Gastrocnemius medialis (tissue), 4 donors: ENCODE measurements around the gene B4GALNT2. TPM values are rescaled to one million over a fixed set of nuclear protein-coding genes. Genes with fewer than 3 reads are reported as not detected.
"Not testable (repeated sequence)": the region's sequence is repeated elsewhere in the genome, so short reads cannot be mapped to it uniquely, and the experiment has no call there.

ENCODE experiments used
- ATAC-seq, 2 donors: fragments of 150-250 bp; one replicate each; pipeline ENCODE4 v1.9.1; 2016
- DNase-seq, 2 donors: peaks; one replicate each; pipeline ENCODE4 v3.0.0-alpha.2; 2019
- H3K27ac ChIP-seq, 4 donors: fragments of 200-600 bp; sonication (generic); 1 replicate in 1 of 4; 2 replicates in 3 of 4; pipeline ENCODE4 v1.5.1; 2016 to 2018; ENCODE audit warnings: mild to moderate bottlenecking in 2 of 4, moderate library complexity in 1 of 4
- H3K27me3 ChIP-seq, 3 donors: fragments of 200-600 bp; sonication (generic) in 2 of 3; 1 replicate in 1 of 3; 2 replicates in 2 of 3; pipeline versions ENCODE4 v1.5.1 to v1.6.0; 2016 to 2019; ENCODE audit warnings: mild to moderate bottlenecking in 1 of 3, moderate library complexity in 1 of 3
- H3K36me3 ChIP-seq, 2 donors: fragments of 200-600 bp; sonication (generic) in 1 of 2; one replicate each; pipeline ENCODE4 v1.5.1; 2017 to 2018
- H3K4me1 ChIP-seq, 2 donors: fragments of 200-600 bp; sonication (generic) in 1 of 2; one replicate each; pipeline ENCODE4 v1.5.1; 2016 to 2017; ENCODE audit warnings: mild to moderate bottlenecking in 2 of 2
- H3K4me3 ChIP-seq, 4 donors: fragments of 200-600 bp; sonication (generic) in 3 of 4; 1 replicate in 1 of 4; 2 replicates in 3 of 4; pipeline ENCODE4 v1.5.1; 2016 to 2019; ENCODE audit warnings: mild to moderate bottlenecking in 2 of 4
- H3K9me3 ChIP-seq, 3 donors: fragments of 200-600 bp; sonication (generic) in 2 of 3; 1 replicate in 1 of 3; 2 replicates in 2 of 3; pipeline ENCODE4 v1.5.1; 2016 to 2019
- POLR2A ChIP-seq, 2 donors: fragments of 450-650 bp; IDR thresholded peaks; one replicate each; pipeline ENCODE4 v1.6.1; 2017; ENCODE audit warnings: antibody characterized with exemption in 2 of 2, mild to moderate bottlenecking in 2 of 2, moderate library complexity in 2 of 2
- in situ Hi-C, 4 donors: fragments of 200-750 bp; cut with MboI; loops; one replicate each; pipeline versions ENCODE4 v1.15.0 to v1.8.0; 2017; ENCODE audit warnings: low sequenced_read_pairs in 4 of 4
- intact Hi-C: fragments of 100-400 bp; cut with DNase I; formaldehyde crosslinking; loops from one replicate; pipeline ENCODE4 v1.15.1; 2023; ENCODE audit warnings: low total_unique reads
- total RNA-seq, 4 donors: library from RNA; depleted of rRNA; stranded (reverse); fragments of >200 nt; gene quantifications; one replicate each; pipeline versions ENCODE4 v1.1.0 to v1.2.3, GENCODE V29; 2016
- TF ChIP-seq, protein P1 (sequence below), 5 experiments: fragments of 450-650 bp in 3 of 5; fragments of 200-600 bp in 2 of 5; sonication (generic) in 2 of 5; IDR thresholded peaks in 4 of 5; conservative IDR thresholded peaks in 1 of 5; 1 replicate in 4 of 5; 2 replicates in 1 of 5; pipeline ENCODE4 v1.5.1; 2016 to 2019; ENCODE audit warnings: antibody characterized with exemption in 5 of 5, mild to moderate bottlenecking in 3 of 5, moderate library complexity in 3 of 5

Gene B4GALNT2
- total RNA-seq, 4 donors from 2014 or later = 0.22 TPM; not detected in 3

DNA sequence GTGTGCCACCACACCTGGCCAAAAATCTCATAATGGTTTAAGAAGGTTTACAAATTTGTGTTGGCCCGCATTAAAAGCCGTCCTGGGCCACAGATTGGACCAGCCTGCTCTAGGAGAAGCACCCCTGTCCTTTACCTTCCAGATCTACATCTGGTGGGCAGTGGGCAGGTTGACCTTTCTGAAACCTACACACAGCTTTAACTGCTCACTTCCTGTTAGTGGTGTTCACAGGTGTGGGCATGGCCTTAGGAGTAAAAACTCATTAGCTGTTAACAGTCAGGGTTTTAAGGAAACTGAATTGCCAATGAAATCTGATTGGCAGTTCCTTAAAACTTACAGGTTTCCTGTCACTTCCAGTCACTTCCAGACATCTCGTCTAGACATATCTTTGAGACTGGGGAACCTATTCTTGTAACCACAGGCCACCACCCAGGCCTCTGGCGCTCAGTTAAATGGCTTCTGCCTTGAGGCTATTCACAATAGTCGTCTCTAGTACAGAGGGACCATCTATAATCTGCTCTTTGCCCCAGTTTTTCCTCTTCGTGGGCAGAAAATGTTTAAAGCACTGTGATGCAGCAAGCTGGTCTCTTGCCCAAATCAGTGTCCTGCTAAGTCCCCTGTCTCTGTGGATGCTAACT lies 48.5 kb downstream of the B4GALNT2 start:
- intact Hi-C loops = loop anchor here (1.0 to 5.0 kb wide), 2 partner anchors 46 to 111 kb away; no protein-coding TSS in a partner anchor
- Histone ChIP-seq H3K27me3 (peaks cover 0 to 10% (median 0%) of the 10 kb centered on the region in 3 donors), H3K4me1 (no peaks in the 10 kb centered on the region), H3K9me3 (peaks cover 0 to 6% (median 5%) of the 10 kb centered on the region in 3 donors), H3K4me3 (no peak overlapping the region), H3K36me3 (no peaks in the 10 kb centered on the region), H3K27ac (no peak overlapping the region)
- no peak for ATAC-seq
- in situ Hi-C loops = loop anchor here in 2 of 4 donors (5.0 to 25.0 kb wide), 3 partner anchors 46 to 231 kb away; partner anchors contain the start of gene PHB1 (in 1 of the 2)
- TF ChIP-seq POLR2A (IDR thresholded peaks at IDR 0.05) = no peak
- TF ChIP-seq, protein P1, sequence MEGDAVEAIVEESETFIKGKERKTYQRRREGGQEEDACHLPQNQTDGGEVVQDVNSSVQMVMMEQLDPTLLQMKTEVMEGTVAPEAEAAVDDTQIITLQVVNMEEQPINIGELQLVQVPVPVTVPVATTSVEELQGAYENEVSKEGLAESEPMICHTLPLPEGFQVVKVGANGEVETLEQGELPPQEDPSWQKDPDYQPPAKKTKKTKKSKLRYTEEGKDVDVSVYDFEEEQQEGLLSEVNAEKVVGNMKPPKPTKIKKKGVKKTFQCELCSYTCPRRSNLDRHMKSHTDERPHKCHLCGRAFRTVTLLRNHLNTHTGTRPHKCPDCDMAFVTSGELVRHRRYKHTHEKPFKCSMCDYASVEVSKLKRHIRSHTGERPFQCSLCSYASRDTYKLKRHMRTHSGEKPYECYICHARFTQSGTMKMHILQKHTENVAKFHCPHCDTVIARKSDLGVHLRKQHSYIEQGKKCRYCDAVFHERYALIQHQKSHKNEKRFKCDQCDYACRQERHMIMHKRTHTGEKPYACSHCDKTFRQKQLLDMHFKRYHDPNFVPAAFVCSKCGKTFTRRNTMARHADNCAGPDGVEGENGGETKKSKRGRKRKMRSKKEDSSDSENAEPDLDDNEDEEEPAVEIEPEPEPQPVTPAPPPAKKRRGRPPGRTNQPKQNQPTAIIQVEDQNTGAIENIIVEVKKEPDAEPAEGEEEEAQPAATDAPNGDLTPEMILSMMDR (IDR thresholded peaks at IDR 0.05 in 4 of 5, conservative IDR thresholded peaks at IDR 0.05 in 1 of 5) = no peak
- no peak for DNase-seq

DNA sequence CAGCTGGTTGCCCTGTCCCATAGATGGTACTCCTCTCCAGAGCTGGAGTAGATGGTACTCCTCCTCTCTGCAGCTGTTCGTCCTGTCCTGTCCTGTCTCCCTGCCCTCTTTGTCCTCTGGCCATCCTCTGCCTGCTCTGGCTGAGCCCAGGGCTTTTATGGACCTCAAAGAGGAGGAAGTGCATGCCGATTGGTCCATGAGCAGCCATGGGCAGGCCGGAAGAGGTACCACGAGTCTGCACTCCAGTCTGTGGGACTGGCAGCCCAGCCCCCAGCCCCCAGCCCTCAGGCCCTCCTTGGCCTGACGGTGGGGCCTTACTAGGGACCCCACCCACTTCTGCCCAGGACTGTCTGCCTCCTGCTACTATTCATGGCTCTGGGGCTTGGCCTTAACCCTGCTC lies 50.8 kb downstream of the B4GALNT2 start:
- in situ Hi-C loops (loop anchor here in 2 of 4 donors (5.0 to 25.0 kb wide), 3 partner anchors 44 to 229 kb away; partner anchors contain the start of gene PHB1 (in 1 of the 2)), intact Hi-C loops (loop anchor here (5.0 kb wide), 1 partner anchor 109 kb away; no protein-coding TSS in a partner anchor)
- no peaks in the 10 kb centered on the region for H3K4me1 ChIP-seq
- no peak for TF ChIP-seq POLR2A (IDR thresholded peaks at IDR 0.05)
- TF ChIP-seq, protein P1 (IDR thresholded peaks at IDR 0.05 in 4 of 5, conservative IDR thresholded peaks at IDR 0.05 in 1 of 5) = no peak
- H3K4me3 ChIP-seq = no peak overlapping the region
- DNase-seq (no peak), ATAC-seq (no peak)
- no peaks in the 10 kb centered on the region for H3K36me3 ChIP-seq
- no peaks in the 10 kb centered on the region for H3K27me3 ChIP-seq
- H3K27ac ChIP-seq = no peak overlapping the region
- H3K9me3 ChIP-seq = no peaks in the 10 kb centered on the region

DNA sequence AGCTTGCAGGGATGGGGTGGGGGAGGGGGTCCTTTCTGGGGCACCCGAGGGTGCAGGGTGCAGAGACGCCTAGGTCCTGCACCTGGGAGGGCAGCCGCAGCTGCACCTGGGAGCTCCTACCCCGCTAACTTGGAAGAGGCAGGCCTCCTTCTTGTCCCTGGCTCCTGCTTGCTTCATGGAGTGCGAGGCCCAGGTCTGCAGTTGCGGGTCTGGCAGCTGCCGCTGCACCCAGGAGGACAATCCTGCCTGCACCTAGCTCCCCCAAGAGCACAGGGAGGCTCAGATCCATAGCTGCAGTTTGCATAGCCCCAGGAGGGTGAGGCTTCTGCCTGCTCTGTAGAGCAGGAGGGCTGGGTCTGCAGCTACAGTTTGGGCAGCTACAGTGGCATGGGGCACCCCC lies 51.2 kb downstream of the B4GALNT2 start:
- TF ChIP-seq POLR2A (IDR thresholded peaks at IDR 0.05) = no peak
- TF ChIP-seq, protein P1 (IDR thresholded peaks at IDR 0.05 in 4 of 5, conservative IDR thresholded peaks at IDR 0.05 in 1 of 5) = no peak
- no peaks in the 10 kb centered on the region for H3K4me1 ChIP-seq
- intact Hi-C loops = loop anchor here (5.0 kb wide), 1 partner anchor 108 kb away; no protein-coding TSS in a partner anchor
- no peaks in the 10 kb centered on the region for H3K27me3 ChIP-seq
- H3K4me3 ChIP-seq = no peak overlapping the region
- in situ Hi-C loops = loop anchor here in 2 of 4 donors (5.0 to 25.0 kb wide), 3 partner anchors 44 to 228 kb away; partner anchors contain the start of gene PHB1 (in 1 of the 2)
- ATAC-seq = no peak
- DNase-seq = no peak
- H3K9me3 ChIP-seq = no peaks in the 10 kb centered on the region
- H3K36me3 ChIP-seq = no peaks in the 10 kb centered on the region
- H3K27ac ChIP-seq = no peak overlapping the region

DNA sequence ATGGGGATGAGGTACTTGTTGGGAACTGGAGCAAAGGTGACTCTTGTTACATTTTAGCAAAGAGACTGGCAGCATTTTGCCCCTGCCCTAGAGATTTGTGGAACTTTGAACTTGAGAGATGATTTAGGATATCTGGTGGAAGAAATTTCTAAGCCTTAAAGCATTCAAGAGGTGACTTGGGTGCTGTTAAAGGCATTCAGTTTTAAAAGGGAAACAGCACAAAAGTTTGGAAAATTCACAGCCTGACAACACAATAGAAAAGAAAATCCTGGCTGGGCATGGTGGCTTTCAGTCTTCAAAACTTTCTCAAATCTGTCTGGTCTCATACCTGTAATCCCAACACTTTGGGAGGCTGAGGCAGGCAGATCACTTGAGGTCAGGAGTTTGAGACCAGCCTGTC lies 52.0 kb downstream of the B4GALNT2 start:
- not testable (repeated sequence) for DNase-seq, H3K27ac ChIP-seq, H3K4me3 ChIP-seq, H3K36me3 ChIP-seq, H3K9me3 ChIP-seq, ATAC-seq, H3K4me1 ChIP-seq, H3K27me3 ChIP-seq
- in situ Hi-C loops (loop anchor here in 2 of 4 donors (5.0 to 25.0 kb wide), 3 partner anchors 43 to 228 kb away; partner anchors contain the start of gene PHB1 (in 1 of the 2)), intact Hi-C loops (loop anchor here (5.0 kb wide), 1 partner anchor 108 kb away; no protein-coding TSS in a partner anchor)

DNA sequence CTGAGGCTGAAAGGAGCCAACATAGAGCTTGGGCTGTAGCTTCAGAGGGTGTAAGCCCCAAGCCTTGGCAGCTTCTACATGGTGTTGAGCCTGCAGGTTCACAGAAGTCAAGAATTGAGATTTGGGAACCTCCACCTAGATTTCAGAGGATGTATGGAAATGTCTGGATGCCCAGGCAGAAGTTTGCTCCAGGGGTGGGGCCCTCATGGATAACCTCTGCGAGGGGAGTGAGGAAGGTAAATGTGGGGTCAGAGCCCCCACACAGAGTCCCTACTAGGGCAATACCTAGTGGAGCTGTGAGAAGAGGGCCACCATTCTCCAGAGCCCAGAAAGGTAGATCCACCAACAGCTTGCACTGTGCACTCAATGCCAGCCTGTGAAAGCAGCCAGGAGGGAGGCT lies 52.8 kb downstream of the B4GALNT2 start:
- H3K4me3 ChIP-seq, H3K27me3 ChIP-seq, H3K4me1 ChIP-seq, H3K9me3 ChIP-seq, DNase-seq, intact Hi-C loops, ATAC-seq, H3K36me3 ChIP-seq, H3K27ac ChIP-seq: not testable (repeated sequence)
- in situ Hi-C loops = loop anchor here in 2 of 4 donors (10.0 to 25.0 kb wide), 2 partner anchors 219 to 227 kb away; partner anchors contain the start of gene PHB1 (in 1 of the 2)
